H1 (cell line): ENCODE measurements around the gene LRCH2. TPM values are rescaled to one million over a fixed set of nuclear protein-coding genes. Genes with fewer than 3 reads are reported as not detected.

Experiments used
- SIX5 ChIP-seq: IDR thresholded peaks from 2 replicates; pipeline ENCODE4 v1.6.1; 2011; ENCODE audit warnings: mild to moderate bottlenecking, low read depth, low read length
- SP1 ChIP-seq: IDR thresholded peaks from 2 replicates; pipeline ENCODE4 v1.6.1; 2011; ENCODE audit warnings: low read depth, low read length
- ZNF274 ChIP-seq: IDR thresholded peaks from 2 replicates; pipeline ENCODE4 v1.7.0; 2012; ENCODE audit warnings: low read length, borderline replicate concordance; ENCODE audit errors: extremely low read depth
- polyA plus RNA-seq, 7 experiments: library from polyadenylated mRNA; depleted of rRNA in 3 of 7; stranded (reverse) in 5 of 7; unstranded in 2 of 7; fragments of >200 nt in 5 of 7; fragments of 200-250 nt in 2 of 7; gene quantifications; 1 replicate in 5 of 7; 2 replicates in 1 of 7; 4 replicates in 1 of 7; pipeline versions ENCODE4 v1.2.1 to v1.2.3, GENCODE V29; 2011 to 2013; ENCODE audit warnings: missing spikeins in 2 of 7, mixed read lengths in 2 of 7
- total RNA-seq: library from RNA; stranded (reverse); fragmentation: NEBNext Ultra II Directional; extraction: Animal tissue kit (Norgen Biotek cat#: 25700); gene quantifications from 2 replicates; pipeline ENCODE4 v1.2.1, GENCODE V29; 2021
- TF ChIP-seq, protein P1 (sequence below): fragments of 300-600 bp; sonication (generic); IDR thresholded peaks from 2 replicates; pipeline ENCODE4 v1.7.1; 2012; ENCODE audit warnings: low read length, moderate library complexity, mild to moderate bottlenecking, inconsistent platforms; ENCODE audit not compliant: insufficient replicate concordance

LRCH2 gene
- total and polyA plus RNA-seq, 2 of the 8 experiments (the other 6 are each of a cell fraction or from before 2014, with no cell fraction given) = 1.5 to 5.5 TPM

DNA sequence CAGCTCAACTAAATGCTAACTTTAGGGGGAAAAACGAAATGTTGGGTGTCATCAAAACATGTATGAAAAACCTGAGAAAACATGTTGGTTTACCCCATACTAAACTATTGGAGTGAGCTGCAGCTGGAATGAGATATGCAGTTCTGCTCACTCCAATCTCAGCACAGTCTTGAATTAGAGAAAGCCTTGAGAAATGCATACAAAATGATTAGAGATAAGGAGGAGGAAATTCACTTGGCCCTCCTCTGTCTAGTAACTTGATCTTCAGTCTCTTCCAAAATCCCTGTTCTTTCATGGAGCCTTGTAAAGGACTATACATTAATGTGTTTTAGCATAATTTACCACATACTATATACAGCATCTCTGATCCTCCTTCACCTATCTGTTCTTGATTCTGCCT lies 3.2 kb upstream of the LRCH2 start (continued):
- TF ChIP-seq, protein P1, sequence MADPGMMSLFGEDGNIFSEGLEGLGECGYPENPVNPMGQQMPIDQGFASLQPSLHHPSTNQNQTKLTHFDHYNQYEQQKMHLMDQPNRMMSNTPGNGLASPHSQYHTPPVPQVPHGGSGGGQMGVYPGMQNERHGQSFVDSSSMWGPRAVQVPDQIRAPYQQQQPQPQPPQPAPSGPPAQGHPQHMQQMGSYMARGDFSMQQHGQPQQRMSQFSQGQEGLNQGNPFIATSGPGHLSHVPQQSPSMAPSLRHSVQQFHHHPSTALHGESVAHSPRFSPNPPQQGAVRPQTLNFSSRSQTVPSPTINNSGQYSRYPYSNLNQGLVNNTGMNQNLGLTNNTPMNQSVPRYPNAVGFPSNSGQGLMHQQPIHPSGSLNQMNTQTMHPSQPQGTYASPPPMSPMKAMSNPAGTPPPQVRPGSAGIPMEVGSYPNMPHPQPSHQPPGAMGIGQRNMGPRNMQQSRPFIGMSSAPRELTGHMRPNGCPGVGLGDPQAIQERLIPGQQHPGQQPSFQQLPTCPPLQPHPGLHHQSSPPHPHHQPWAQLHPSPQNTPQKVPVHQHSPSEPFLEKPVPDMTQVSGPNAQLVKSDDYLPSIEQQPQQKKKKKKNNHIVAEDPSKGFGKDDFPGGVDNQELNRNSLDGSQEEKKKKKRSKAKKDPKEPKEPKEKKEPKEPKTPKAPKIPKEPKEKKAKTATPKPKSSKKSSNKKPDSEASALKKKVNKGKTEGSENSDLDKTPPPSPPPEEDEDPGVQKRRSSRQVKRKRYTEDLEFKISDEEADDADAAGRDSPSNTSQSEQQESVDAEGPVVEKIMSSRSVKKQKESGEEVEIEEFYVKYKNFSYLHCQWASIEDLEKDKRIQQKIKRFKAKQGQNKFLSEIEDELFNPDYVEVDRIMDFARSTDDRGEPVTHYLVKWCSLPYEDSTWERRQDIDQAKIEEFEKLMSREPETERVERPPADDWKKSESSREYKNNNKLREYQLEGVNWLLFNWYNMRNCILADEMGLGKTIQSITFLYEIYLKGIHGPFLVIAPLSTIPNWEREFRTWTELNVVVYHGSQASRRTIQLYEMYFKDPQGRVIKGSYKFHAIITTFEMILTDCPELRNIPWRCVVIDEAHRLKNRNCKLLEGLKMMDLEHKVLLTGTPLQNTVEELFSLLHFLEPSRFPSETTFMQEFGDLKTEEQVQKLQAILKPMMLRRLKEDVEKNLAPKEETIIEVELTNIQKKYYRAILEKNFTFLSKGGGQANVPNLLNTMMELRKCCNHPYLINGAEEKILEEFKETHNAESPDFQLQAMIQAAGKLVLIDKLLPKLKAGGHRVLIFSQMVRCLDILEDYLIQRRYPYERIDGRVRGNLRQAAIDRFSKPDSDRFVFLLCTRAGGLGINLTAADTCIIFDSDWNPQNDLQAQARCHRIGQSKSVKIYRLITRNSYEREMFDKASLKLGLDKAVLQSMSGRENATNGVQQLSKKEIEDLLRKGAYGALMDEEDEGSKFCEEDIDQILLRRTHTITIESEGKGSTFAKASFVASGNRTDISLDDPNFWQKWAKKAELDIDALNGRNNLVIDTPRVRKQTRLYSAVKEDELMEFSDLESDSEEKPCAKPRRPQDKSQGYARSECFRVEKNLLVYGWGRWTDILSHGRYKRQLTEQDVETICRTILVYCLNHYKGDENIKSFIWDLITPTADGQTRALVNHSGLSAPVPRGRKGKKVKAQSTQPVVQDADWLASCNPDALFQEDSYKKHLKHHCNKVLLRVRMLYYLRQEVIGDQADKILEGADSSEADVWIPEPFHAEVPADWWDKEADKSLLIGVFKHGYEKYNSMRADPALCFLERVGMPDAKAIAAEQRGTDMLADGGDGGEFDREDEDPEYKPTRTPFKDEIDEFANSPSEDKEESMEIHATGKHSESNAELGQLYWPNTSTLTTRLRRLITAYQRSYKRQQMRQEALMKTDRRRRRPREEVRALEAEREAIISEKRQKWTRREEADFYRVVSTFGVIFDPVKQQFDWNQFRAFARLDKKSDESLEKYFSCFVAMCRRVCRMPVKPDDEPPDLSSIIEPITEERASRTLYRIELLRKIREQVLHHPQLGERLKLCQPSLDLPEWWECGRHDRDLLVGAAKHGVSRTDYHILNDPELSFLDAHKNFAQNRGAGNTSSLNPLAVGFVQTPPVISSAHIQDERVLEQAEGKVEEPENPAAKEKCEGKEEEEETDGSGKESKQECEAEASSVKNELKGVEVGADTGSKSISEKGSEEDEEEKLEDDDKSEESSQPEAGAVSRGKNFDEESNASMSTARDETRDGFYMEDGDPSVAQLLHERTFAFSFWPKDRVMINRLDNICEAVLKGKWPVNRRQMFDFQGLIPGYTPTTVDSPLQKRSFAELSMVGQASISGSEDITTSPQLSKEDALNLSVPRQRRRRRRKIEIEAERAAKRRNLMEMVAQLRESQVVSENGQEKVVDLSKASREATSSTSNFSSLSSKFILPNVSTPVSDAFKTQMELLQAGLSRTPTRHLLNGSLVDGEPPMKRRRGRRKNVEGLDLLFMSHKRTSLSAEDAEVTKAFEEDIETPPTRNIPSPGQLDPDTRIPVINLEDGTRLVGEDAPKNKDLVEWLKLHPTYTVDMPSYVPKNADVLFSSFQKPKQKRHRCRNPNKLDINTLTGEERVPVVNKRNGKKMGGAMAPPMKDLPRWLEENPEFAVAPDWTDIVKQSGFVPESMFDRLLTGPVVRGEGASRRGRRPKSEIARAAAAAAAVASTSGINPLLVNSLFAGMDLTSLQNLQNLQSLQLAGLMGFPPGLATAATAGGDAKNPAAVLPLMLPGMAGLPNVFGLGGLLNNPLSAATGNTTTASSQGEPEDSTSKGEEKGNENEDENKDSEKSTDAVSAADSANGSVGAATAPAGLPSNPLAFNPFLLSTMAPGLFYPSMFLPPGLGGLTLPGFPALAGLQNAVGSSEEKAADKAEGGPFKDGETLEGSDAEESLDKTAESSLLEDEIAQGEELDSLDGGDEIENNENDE = no peak
- TF ChIP-seq SP1 (no peak), ZNF274 (no peak), SIX5 (no peak)
